ENCODE measurements around the gene MAP3K5. TPM values are rescaled to one million over a fixed set of nuclear protein-coding genes. Genes with fewer than 3 reads are reported as not detected.

Gene MAP3K5
- total and polyA plus RNA-seq, 9 of the 15 experiments (the other 6 are each of a cell fraction or from before 2014, with no cell fraction given), result 2.2 to 13.0 (median 9.9) TPM

GRCh38 chr6:136737871-136738691, 54.2 kb downstream of the MAP3K5 start (continued):
- TF ChIP-seq MITF (IDR thresholded peaks at IDR 0.05) (no peak), NFYB (IDR thresholded peaks at IDR 0.05; ENCODE audit: extremely low read depth, insufficient read length) (no peak), RNF219 (CRISPR knock-in tag; IDR thresholded peaks at IDR 0.05) (no peak), POLR2AphosphoS5 (IDR thresholded peaks at IDR 0.05; ENCODE audit: control insufficient read depth, insufficient read depth, low read depth, low read length) (no peak), GABPB2 (CRISPR knock-in tag; conservative IDR thresholded peaks at IDR 0.05) (no peak), DPF2 (IDR thresholded peaks at IDR 0.05) (peak; percentile 59), TFAP4 (CRISPR knock-in tag; IDR thresholded peaks at IDR 0.05; ENCODE audit: borderline replicate concordance) (peak; percentile 40; the same call in 1 of the 2 replicates), ZNF766 (CRISPR knock-in tag; conservative IDR thresholded peaks at IDR 0.05) (0 out of 2 replicates have a peak, but pooled peaks have one; percentile 56), KAT8 (IDR thresholded peaks at IDR 0.05; ENCODE audit: low read depth) (no peak), GABPB1 (CRISPR knock-in tag; IDR thresholded peaks at IDR 0.05) (no peak), TCF3 (CRISPR knock-in tag; IDR thresholded peaks at IDR 0.05) (peak; percentile 82), ARID1B (IDR thresholded peaks at IDR 0.05) (peak; percentile 91), BRF2 (IDR thresholded peaks at IDR 0.05; ENCODE audit: borderline replicate concordance, insufficient read depth, insufficient read length) (no peak), NBN (IDR thresholded peaks at IDR 0.05; ENCODE audit: low read depth) (no peak), IRF9 (tag; IDR thresholded peaks at IDR 0.05) (peak; percentile 84), LEF1 (IDR thresholded peaks at IDR 0.05) (peak; percentile 44; the same call in 1 of the 2 replicates), ZNF431 (CRISPR knock-in tag; IDR thresholded peaks at IDR 0.05) (no peak), GATAD2A (IDR thresholded peaks at IDR 0.05) (no peak), SIN3A (IDR thresholded peaks at IDR 0.05; ENCODE audit: borderline replicate concordance in 2 of 2, control insufficient read depth in 1 of 2, low read depth in 2 of 2, low read length in 2 of 2) (no peak), TRIM24 (IDR thresholded peaks at IDR 0.05) (peak; percentile 50 to 53; a peak in 3 of 4 replicates), ZBTB1 (CRISPR knock-in tag; IDR thresholded peaks at IDR 0.05; ENCODE audit: borderline replicate concordance, low read depth) (no peak), STAT5A (IDR thresholded peaks at IDR 0.05; ENCODE audit: borderline replicate concordance, low read length) (no peak)
